GM19438 (cell line): ENCODE results near the gene MRPS7.
A peak's percentile ranks its signal among the peaks of the same experiment; 100 is the strongest.

Experiments used
- ATAC-seq: cut with Tn5 transposase; IDR thresholded peaks from one replicate; pipeline ENCODE4 v1.9.1; 2021; ENCODE audit warnings: low read depth; ENCODE audit not compliant: unreplicated experiment

The MRPS7 gene

GRCh38 chr17:75301502-75302206 is 40.0 kb downstream of the MRPS7 start:
- ATAC-seq = no peak

GRCh38 chr17:75307957-75308731 is 46.5 kb downstream of the MRPS7 start:
- ATAC-seq = no peak

GRCh38 chr17:75308732-75309629 is 47.3 kb downstream of the MRPS7 start:
- no peak for ATAC-seq

- peak; percentile 51 for ATAC-seq
Observed at GRCh38 chr17:75313941-75314551, 52.4 kb downstream of the MRPS7 start.

GRCh38 chr17:75315541-75316243 is 54.0 kb downstream of the MRPS7 start:
- ATAC-seq = no peak
